K562 (cell line): ENCODE data around the gene ZNRF3. TPM values are rescaled to one million over a fixed set of nuclear protein-coding genes. Genes with fewer than 3 reads are reported as not detected.

Experiments
- ATAC-seq: fragments of 200-7000 bp; cut with Tn5 transposase; 3 replicates; pipeline ENCODE4 v1.9.1; 2020; ENCODE audit warnings: moderate library complexity
- BruUV-seq: library from RNA; stranded (reverse); fragments of 400-500 nt; replicated peaks from 2 replicates; lab custom pipeline; 2021; lab: Mats Ljungman, UMichigan
- CTCF ChIA-PET: fragments of 300-600 bp; formaldehyde crosslinking; extraction: SDS; loops from one replicate; lab custom pipeline; 2021; ENCODE audit warnings: low intra/inter-chr PET ratio; lab: Yijun Ruan, JAX
- POLR2A ChIA-PET: fragments of 300-600, 350-650 bp; sonication (Branson Sonifier 250); formaldehyde crosslinking; extraction: SDS; loops from one replicate; lab custom pipeline; 2021; ENCODE audit warnings: antibody characterized with exemption, inconsistent platforms; lab: Yijun Ruan, JAX
- DNase-seq, 4 experiments: peaks; one replicate each; pipeline versions ENCODE4 v3.0.0 to v3.0.0-alpha.2; 2011 to 2018; ENCODE audit warnings: low spot score in 3 of 4, mixed read lengths in 3 of 4; ENCODE audit errors: extremely low read depth in 1 of 4
- FAIRE-seq: peaks from 2 replicates; lab custom pipeline; 2011; peaks lifted over from hg19 to GRCh38; lab: Jason Lieb, UNC
- H2AFZ ChIP-seq: 2 replicates; pipeline ENCODE4 v1.6.0; 2011; ENCODE audit warnings: low read depth, low read length, control low read depth, inconsistent platforms
- H3K27ac ChIP-seq: fragments of 200-600 bp; 3 replicates; pipeline ENCODE4 v1.8.0; 2011; ENCODE audit warnings: low read depth, mild to moderate bottlenecking, control low read depth, inconsistent platforms, low read length, moderate library complexity, mixed read lengths; ENCODE audit errors: extremely low read depth
- H3K27me3 ChIP-seq, 2 experiments: fragments of 300-600 bp in 1 of 2; 2 replicates in 1 of 2; 3 replicates in 1 of 2; pipeline versions ENCODE4 v1.6.0 to v1.8.0; 2011; ENCODE audit warnings: inconsistent platforms in 2 of 2, low read length in 2 of 2, mild to moderate bottlenecking in 1 of 2, mixed read lengths in 1 of 2, moderate library complexity in 1 of 2; ENCODE audit not compliant: control insufficient read depth in 2 of 2, insufficient read depth in 2 of 2
- H3K36me3 ChIP-seq: fragments of 300-600 bp; 3 replicates; pipeline ENCODE4 v1.8.0; 2011; ENCODE audit warnings: mild to moderate bottlenecking, low read length, inconsistent platforms; ENCODE audit not compliant: control insufficient read depth, insufficient read depth
- H3K4me1 ChIP-seq, 2 experiments: fragments of 200-600 bp in 1 of 2; replicated peaks in 1 of 2; 2 replicates in 1 of 2; 3 replicates in 1 of 2; pipeline versions ENCODE4 v1.5.1 to v1.8.0; 2011; ENCODE audit warnings: inconsistent platforms in 2 of 2, low read length in 2 of 2, mild to moderate bottlenecking in 1 of 2, mixed read lengths in 1 of 2, moderate library complexity in 1 of 2; ENCODE audit not compliant: control insufficient read depth in 2 of 2, insufficient read depth in 2 of 2
- H3K4me2 ChIP-seq: 2 replicates; pipeline ENCODE4 v1.6.1; 2011; ENCODE audit warnings: low read length, control low read depth, inconsistent platforms, mixed read lengths; ENCODE audit not compliant: insufficient read depth
- H3K4me3 ChIP-seq: fragments of 200-600 bp; sonication (generic), shearing (Covaris generic); 2 replicates; pipeline ENCODE4 v1.5.1; 2016; ENCODE audit warnings: control low read depth, inconsistent platforms
- H3K79me2 ChIP-seq: fragments of 200-600 bp; 3 replicates; pipeline ENCODE4 v1.8.0; 2011; ENCODE audit warnings: low read length, inconsistent platforms; ENCODE audit not compliant: control insufficient read depth, insufficient read depth
- H3K9ac ChIP-seq, 2 experiments: 2 replicates each; pipeline versions ENCODE4 v1.6.0 to v1.6.1; 2011; ENCODE audit warnings: low read depth in 2 of 2, low read length in 2 of 2, control low read depth in 1 of 2, inconsistent platforms in 1 of 2, mild to moderate bottlenecking in 1 of 2, mixed read lengths in 1 of 2; ENCODE audit not compliant: insufficient read depth in 1 of 2
- H3K9me1 ChIP-seq: one replicate; pipeline ENCODE4 v1.6.0; 2011; ENCODE audit warnings: inconsistent platforms, mild to moderate bottlenecking, low read length, moderate library complexity; ENCODE audit not compliant: control insufficient read depth, insufficient read depth
- H3K9me3 ChIP-seq: replicated peaks from 2 replicates; pipeline ENCODE4 v1.5.1; 2011; ENCODE audit warnings: low read depth, low read length, inconsistent platforms; ENCODE audit not compliant: control insufficient read depth, insufficient read depth
- H4K20me1 ChIP-seq: replicated peaks from 2 replicates; pipeline ENCODE4 v1.6.1; 2011; ENCODE audit warnings: low read length, inconsistent platforms, mixed read lengths; ENCODE audit not compliant: control insufficient read depth, insufficient read depth
- C11orf30 ChIP-seq: fragments of 450-650 bp; IDR thresholded peaks from 2 replicates; pipeline ENCODE4 v1.6.1; 2016; ENCODE audit warnings: low read depth, mild to moderate bottlenecking
- CC2D1A ChIP-seq: fragments of 450-650 bp; IDR thresholded peaks from 2 replicates; pipeline ENCODE4 v1.6.1; 2017; ENCODE audit warnings: mild to moderate bottlenecking
- ETS2 ChIP-seq: IDR thresholded peaks from 2 replicates; pipeline ENCODE4 v1.6.1; 2016; ENCODE audit warnings: borderline replicate concordance, missing genetic modification characterization, mild to moderate bottlenecking, moderate library complexity, missing compliant biosample characterization; ENCODE audit not compliant: poor library complexity, severe bottlenecking
- HDAC3 ChIP-seq: fragments of 450-650 bp; IDR thresholded peaks from 2 replicates; pipeline ENCODE4 v1.6.1; 2018; ENCODE audit warnings: borderline replicate concordance, mild to moderate bottlenecking, moderate library complexity; ENCODE audit not compliant: partially characterized antibody
- IRF2 ChIP-seq: sonication (generic); formaldehyde crosslinking; IDR thresholded peaks from 2 replicates; pipeline ENCODE4 v1.8.1; 2022; ENCODE audit warnings: mild to moderate bottlenecking, missing genetic modification reagents
- MLLT1 ChIP-seq, 2 experiments: fragments of 450-650 bp; IDR thresholded peaks; 2 replicates each; pipeline ENCODE4 v1.6.1; 2016
- PYGO2 ChIP-seq: fragments of 450-650 bp; IDR thresholded peaks from 2 replicates; pipeline ENCODE4 v1.6.1; 2016; ENCODE audit warnings: mild to moderate bottlenecking, missing genetic modification characterization, moderate library complexity, missing compliant biosample characterization
- SAFB2 ChIP-seq: fragments of 200-400 bp; formaldehyde crosslinking; IDR thresholded peaks from 2 replicates; pipeline ENCODE4 v1.6.1; 2018; ENCODE audit warnings: borderline replicate concordance, low read length, low read depth, moderate library complexity; ENCODE audit not compliant: severe bottlenecking
- SMARCB1 ChIP-seq: IDR thresholded peaks from 2 replicates; pipeline ENCODE4 v1.6.1; 2011; ENCODE audit warnings: improper control_type of control experiment, low read depth; ENCODE audit not compliant: insufficient read length
- TARDBP ChIP-seq: fragments of 450-650 bp; IDR thresholded peaks from 2 replicates; pipeline ENCODE4 v1.6.1; 2016
- UBTF ChIP-seq, 2 experiments: IDR thresholded peaks; 2 replicates each; pipeline ENCODE4 v1.6.1; 2012; ENCODE audit warnings: improper control_type of control experiment in 2 of 2, low read depth in 2 of 2, low read length in 2 of 2, borderline replicate concordance in 1 of 2
- ZC3H4 ChIP-seq: sonication (generic); formaldehyde crosslinking; IDR thresholded peaks from 2 replicates; pipeline ENCODE4 v1.9.0; 2021; ENCODE audit warnings: missing genetic modification reagents, borderline replicate concordance
- ZNF263 ChIP-seq: sonication (generic); formaldehyde crosslinking; IDR thresholded peaks from 2 replicates; pipeline ENCODE4 v1.8.0; 2022; ENCODE audit warnings: mild to moderate bottlenecking, missing genetic modification reagents, borderline replicate concordance
- ZNF311 ChIP-seq: fragments of 250-450 bp; sonication (Bioruptor Pico); IDR thresholded peaks from 2 replicates; pipeline ENCODE4 v1.4.0; 2020; ENCODE audit warnings: mild to moderate bottlenecking, moderate library complexity
- ZNF436 ChIP-seq: fragments of 250-450, 450-650 bp; sonication (Bioruptor Pico); formaldehyde crosslinking; IDR thresholded peaks from 2 replicates; pipeline ENCODE4 v1.7.0; 2020; ENCODE audit warnings: mild to moderate bottlenecking
- ZNF740 ChIP-seq, 3 experiments: fragments of 200-800 bp in 1 of 3; sonication (Bioruptor generic) in 1 of 3; sonication (generic) in 1 of 3; formaldehyde crosslinking in 1 of 3; IDR thresholded peaks; 2 replicates each; pipeline versions ENCODE4 v1.6.1 to v1.8.0; 2016 to 2022; ENCODE audit warnings: mild to moderate bottlenecking in 2 of 3, missing compliant biosample characterization in 2 of 3, missing genetic modification characterization in 2 of 3, missing genetic modification reagents in 1 of 3
- WGBS: fragments of 100-300 bp; shearing (Covaris generic); methylation state at CpG from one replicate; pipeline ENCODE4 v1.1.6; 2016; ENCODE audit warnings: low coverage, mixed read lengths; ENCODE audit not compliant: insufficient coverage; ENCODE audit errors: missing lambda C conversion rate; 5-methylcytosine and 5-hydroxymethylcytosine counted together
- in situ Hi-C: fragments of 300-500 bp; cut with MboI; formaldehyde crosslinking; loops from 4 replicates; pipeline ENCODE4 v1.15.0; 2018; ENCODE audit warnings: inconsistent platforms, mixed read lengths
- intact Hi-C: fragments of 100-400 bp; cut with micrococcal nuclease; formaldehyde crosslinking; loops from 2 replicates; pipeline ENCODE4 v1.14.2; 2022
- polyA plus RNA-seq, 8 experiments: library from polyadenylated mRNA; depleted of rRNA in 4 of 8; stranded (reverse) in 5 of 8; unstranded in 3 of 8; fragments of >200 nt; fragmentation: Nextera tagmentation in 2 of 8; fragmentation: Illumina TruSeq in 1 of 8; extraction: Ambion mirVana in 2 of 8; extraction: Trizol in 1 of 8; gene quantifications; 2 replicates each; pipeline versions ENCODE4 v1.2.1 to v1.2.3, GENCODE V29; 2011 to 2014; ENCODE audit warnings: inconsistent platforms in 1 of 8, missing spikeins in 1 of 8
- total RNA-seq, 7 experiments: library from RNA; depleted of rRNA in 6 of 7; stranded (reverse); fragments of >200 nt in 6 of 7; fragmentation: Illumina TruSeq in 2 of 7; extraction: Trizol in 2 of 7; gene quantifications; 2 replicates each; pipeline versions ENCODE4 v1.2.1 to v1.2.3, GENCODE V29; 2011 to 2021; ENCODE audit warnings: low replicate concordance in 1 of 7
- TF ChIP-seq, protein P1 (sequence below): sonication (generic); formaldehyde crosslinking; IDR thresholded peaks from 2 replicates; pipeline ENCODE4 v1.8.0; 2022; ENCODE audit warnings: mild to moderate bottlenecking, low read depth, missing genetic modification reagents

Gene ZNRF3
- total and polyA plus RNA-seq, 9 of the 15 experiments (the other 6 are each of a cell fraction or from before 2014, with no cell fraction given), result 0.41 to 5.9 (median 1.7) TPM

GRCh38 chr22:28911304-28911690 lies 27.9 kb downstream of the ZNRF3 start:
- FAIRE-seq (no peak), DNase-seq (no peak), ATAC-seq (no peak)
- in situ Hi-C loops, result no loop called here
- Histone ChIP-seq H2AFZ (no peak overlapping the region), H3K4me1 (peaks cover 3% of the 10 kb centered on the region in 2 experiments; a peak in 2 of 5 replicates), H3K4me2 (no peak overlapping the region), H3K9me1 (no peaks in the 10 kb centered on the region), H3K27me3 (no peaks in the 10 kb centered on the region), H3K4me3 (no peak overlapping the region), H3K79me2 (peaks cover 16% of the 10 kb centered on the region), H3K27ac (no peak overlapping the region), H3K9me3 (no peaks in the 10 kb centered on the region), H4K20me1 (peaks cover 8% of the 10 kb centered on the region; the same call in 1 of the 2 replicates), H3K9ac (no peak overlapping the region), H3K36me3 (no peaks in the 10 kb centered on the region)
- intact Hi-C loops, result no loop called here
- 81% methylated on average over 3 of the region's 4 CpGs for WGBS
- ChIA-PET POLR2A (no interaction called here), CTCF (no interaction called here)
- no TSS peak for BruUV-seq
- TF ChIP-seq, protein P1, sequence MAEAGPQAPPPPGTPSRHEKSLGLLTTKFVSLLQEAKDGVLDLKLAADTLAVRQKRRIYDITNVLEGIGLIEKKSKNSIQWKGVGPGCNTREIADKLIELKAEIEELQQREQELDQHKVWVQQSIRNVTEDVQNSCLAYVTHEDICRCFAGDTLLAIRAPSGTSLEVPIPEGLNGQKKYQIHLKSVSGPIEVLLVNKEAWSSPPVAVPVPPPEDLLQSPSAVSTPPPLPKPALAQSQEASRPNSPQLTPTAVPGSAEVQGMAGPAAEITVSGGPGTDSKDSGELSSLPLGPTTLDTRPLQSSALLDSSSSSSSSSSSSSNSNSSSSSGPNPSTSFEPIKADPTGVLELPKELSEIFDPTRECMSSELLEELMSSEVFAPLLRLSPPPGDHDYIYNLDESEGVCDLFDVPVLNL, result no peak
- TF ChIP-seq ETS2 (tag) (no peak), ZC3H4 (CRISPR knock-in tag) (no peak), UBTF (IDR thresholded peaks at IDR 0.05; ENCODE audit: borderline replicate concordance in 1 of 2, low read depth in 2 of 2, low read length in 2 of 2) (no peak), PYGO2 (no peak), ZNF436 (CRISPR knock-in tag) (no peak), HDAC3 (no peak), C11orf30 (no peak), SAFB2 (no peak), SMARCB1 (no peak), TARDBP (no peak), MLLT1 (IDR thresholded peaks at IDR 0.05) (no peak), IRF2 (CRISPR knock-in tag) (no peak), ZNF263 (CRISPR knock-in tag) (no peak), ZNF740 (CRISPR knock-in tag; IDR thresholded peaks at IDR 0.05) (no peak), ZNF740 (tag; IDR thresholded peaks at IDR 0.05) (no peak), CC2D1A (no peak), ZNF311 (CRISPR knock-in tag) (no peak)
